ENCODE measurements around the gene BRSK1. TPM values are rescaled to one million over a fixed set of nuclear protein-coding genes. Genes with fewer than 3 reads are reported as not detected.

BRSK1 gene
- total and polyA plus RNA-seq, 2 of the 13 experiments (the other 11 are each of a cell fraction or from before 2014, with no cell fraction given), result 0.18 to 1.2 TPM

- Histone ChIP-seq H3K4me2 (ENCODE audit: low read depth, low read length) (no peak overlapping the region), H3K27me3 (ENCODE audit: control insufficient read depth in 1 of 2, insufficient read depth in 2 of 2, low read length in 2 of 2) (peaks cover 0 to 5% of the 10 kb centered on the region in 2 experiments; a peak in 1 of 5 replicates), H3K79me2 (ENCODE audit: insufficient read depth, low read length) (no peaks in the 10 kb centered on the region), H3K4me1 (ENCODE audit: insufficient read depth, low read length) (peaks cover 18% of the 10 kb centered on the region), H3K27ac (ENCODE audit: extremely low read length, insufficient read depth, low read length) (no peak overlapping the region), H3K36me3 (replicated peaks in 1 of 2; ENCODE audit: control insufficient read depth in 1 of 2, insufficient read depth in 2 of 2, low read length in 2 of 2) (no peaks in the 10 kb centered on the region), H3K9ac (ENCODE audit: insufficient read depth, low read depth, low read length) (no peak overlapping the region), H4K20me1 (ENCODE audit: insufficient read depth, low read length) (no peaks in the 10 kb centered on the region), H3K4me3 (replicated peaks in 1 of 3; ENCODE audit: insufficient read depth in 1 of 3, low read depth in 2 of 3, low read length in 3 of 3) (no peak overlapping the region), H2AFZ (ENCODE audit: low read length) (no peak overlapping the region), H3K9me3 (ENCODE audit: low read length) (no peaks in the 10 kb centered on the region)
- intact Hi-C loops (cut with micrococcal nuclease; ENCODE audit: unreplicated experiment) (no loop called here), in situ Hi-C loops (cut with HindIII; ENCODE audit: extremely low pct_ligation_motif_present, low pct_unique_long_range_greater_than_20kb) (no loop called here)
- BruUV-seq (replicated peaks), result no TSS peak
- CTCF ChIA-PET (ENCODE audit: low intra/inter-chr PET ratio, low total read pairs), result no interaction called here
- ATAC-seq, result no peak
- WGBS (ENCODE audit: low lambda C conversion rate), result 55% methylated on average over 3 of the region's 3 CpGs
- peak; percentile 72 for TF ChIP-seq ZNF629 (CRISPR knock-in tag; conservative IDR thresholded peaks at IDR 0.05)
- no peak for TF ChIP-seq ATRX (CRISPR knock-in tag; IDR thresholded peaks at IDR 0.05; ENCODE audit: borderline replicate concordance)
- no peak for TF ChIP-seq RELA (CRISPR knock-in tag; IDR thresholded peaks at IDR 0.05)
- no peak for TF ChIP-seq POLR2G (IDR thresholded peaks at IDR 0.05; ENCODE audit: low read depth, low read length)
- no peak for TF ChIP-seq SMARCE1 (IDR thresholded peaks at IDR 0.05; ENCODE audit: borderline replicate concordance)
- no peak for TF ChIP-seq NFIB (CRISPR knock-in tag; IDR thresholded peaks at IDR 0.05; ENCODE audit: borderline replicate concordance)
- 0 out of 2 replicates have a peak, but pooled peaks have one; percentile 12 for TF ChIP-seq ZMYM3 (CRISPR knock-in tag; IDR thresholded peaks at IDR 0.05)
- no peak for TF ChIP-seq NCOA1 (CRISPR knock-in tag; IDR thresholded peaks at IDR 0.05)
- no peak for TF ChIP-seq TFAP4 (IDR thresholded peaks at IDR 0.05; ENCODE audit: borderline replicate concordance, low read depth)
- POLR2A ChIA-PET, result no interaction called here
- no peak for DNase-seq (ENCODE audit: low spot score)
- FAIRE-seq, result no peak
Observed at GRCh38 chr19:55306712-55307111, 22.9 kb downstream of the BRSK1 start.

- no peaks in the 10 kb centered on the region for H3K9me3 ChIP-seq (ENCODE audit: low read length)
- intact Hi-C loops (cut with micrococcal nuclease; ENCODE audit: unreplicated experiment) (no loop called here), in situ Hi-C loops (cut with HindIII; ENCODE audit: extremely low pct_ligation_motif_present, low pct_unique_long_range_greater_than_20kb) (no loop called here)
- ChIA-PET CTCF (ENCODE audit: low intra/inter-chr PET ratio, low total read pairs) (no interaction called here), POLR2A (no interaction called here)
- 80% methylated on average over 11 of the region's 11 CpGs for WGBS (ENCODE audit: low lambda C conversion rate)
- H3K27me3 ChIP-seq (ENCODE audit: control insufficient read depth in 1 of 2, insufficient read depth in 2 of 2, low read length in 2 of 2), result peaks cover 0 to 5% of the 10 kb centered on the region in 2 experiments; a peak in 1 of 5 replicates
- no peak overlapping the region for H3K4me2 ChIP-seq (ENCODE audit: low read depth, low read length)
- no peak overlapping the region for H2AFZ ChIP-seq (ENCODE audit: low read length)
- H3K4me3 ChIP-seq (replicated peaks in 1 of 3; ENCODE audit: insufficient read depth in 1 of 3, low read depth in 2 of 3, low read length in 3 of 3), result no peak overlapping the region
- H4K20me1 ChIP-seq (ENCODE audit: insufficient read depth, low read length), result no peaks in the 10 kb centered on the region
- BruUV-seq (replicated peaks), result no TSS peak
- no peak for ATAC-seq
- no peak overlapping the region for H3K9ac ChIP-seq (ENCODE audit: insufficient read depth, low read depth, low read length)
- no peaks in the 10 kb centered on the region for H3K79me2 ChIP-seq (ENCODE audit: insufficient read depth, low read length)
- no peak for DNase-seq (ENCODE audit: low spot score)
- H3K36me3 ChIP-seq (replicated peaks in 1 of 2; ENCODE audit: control insufficient read depth in 1 of 2, insufficient read depth in 2 of 2, low read length in 2 of 2), result no peaks in the 10 kb centered on the region
- peaks cover 14% of the 10 kb centered on the region for H3K4me1 ChIP-seq (ENCODE audit: insufficient read depth, low read length)
- FAIRE-seq, result no peak
- H3K27ac ChIP-seq (ENCODE audit: extremely low read length, insufficient read depth, low read length), result no peak overlapping the region
- TF ChIP-seq, protein P1, sequence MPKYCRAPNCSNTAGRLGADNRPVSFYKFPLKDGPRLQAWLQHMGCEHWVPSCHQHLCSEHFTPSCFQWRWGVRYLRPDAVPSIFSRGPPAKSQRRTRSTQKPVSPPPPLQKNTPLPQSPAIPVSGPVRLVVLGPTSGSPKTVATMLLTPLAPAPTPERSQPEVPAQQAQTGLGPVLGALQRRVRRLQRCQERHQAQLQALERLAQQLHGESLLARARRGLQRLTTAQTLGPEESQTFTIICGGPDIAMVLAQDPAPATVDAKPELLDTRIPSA (CRISPR knock-in tag; IDR thresholded peaks at IDR 0.05; ENCODE audit: borderline replicate concordance), result no peak
- TF ChIP-seq TBX2 (CRISPR knock-in tag; IDR thresholded peaks at IDR 0.05; ENCODE audit: borderline replicate concordance) (no peak), TRAFD1 (CRISPR knock-in tag; IDR thresholded peaks at IDR 0.05; ENCODE audit: borderline replicate concordance) (no peak), RCOR2 (CRISPR knock-in tag; IDR thresholded peaks at IDR 0.05) (no peak), UBTF (CRISPR knock-in tag; IDR thresholded peaks at IDR 0.05) (no peak)
Observed at GRCh38 chr19:55308281-55308680, 24.5 kb downstream of the BRSK1 start.
